ENCODE results near the gene FER.

DNA sequence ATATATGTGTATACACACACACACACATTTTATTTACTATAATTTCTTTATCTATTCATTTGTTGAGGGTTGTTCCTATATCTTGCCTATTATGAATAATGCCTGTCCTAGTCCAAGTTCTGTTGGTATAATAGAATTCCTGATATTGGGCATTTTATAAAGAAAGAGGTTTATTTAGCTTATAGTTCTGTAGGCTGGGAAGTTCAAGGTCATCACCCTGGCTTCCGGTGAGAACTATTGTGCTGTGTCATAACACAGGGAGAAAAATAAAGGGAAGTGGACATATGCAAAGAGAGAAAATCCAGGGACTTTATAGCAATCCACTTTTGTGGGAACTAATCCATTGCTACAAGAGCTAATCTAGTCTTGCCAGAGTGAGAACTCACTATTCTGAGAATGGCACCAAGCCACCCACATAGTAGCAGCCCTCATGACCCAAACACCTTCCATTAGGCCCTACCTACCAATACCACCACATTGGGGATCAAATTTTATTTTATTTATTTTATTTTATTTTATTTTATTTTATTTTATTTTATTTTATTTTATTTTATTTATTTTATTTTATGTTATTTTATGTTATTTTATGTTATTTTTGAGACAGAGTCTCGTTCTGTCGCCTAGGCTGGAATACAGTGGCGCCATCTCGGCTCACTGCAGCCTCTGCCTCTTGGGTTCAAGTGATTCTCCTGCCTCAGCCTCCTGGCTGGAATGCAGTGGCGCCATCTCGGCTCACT lies 74.7 kb downstream of the FER start:
- TF ChIP-seq POLR2AphosphoS5 (IDR thresholded peaks at IDR 0.05; ENCODE audit: low read depth) (no peak), CTCF (IDR thresholded peaks at IDR 0.05; ENCODE audit: insufficient read depth, low read length) (no peak), GABPA (IDR thresholded peaks at IDR 0.05; ENCODE audit: low read depth) (no peak), REST (IDR thresholded peaks at IDR 0.05; ENCODE audit: insufficient replicate concordance, low read depth) (no peak), SPI1 (IDR thresholded peaks at IDR 0.05; ENCODE audit: borderline replicate concordance, low read depth) (no peak)

All from HL-60 (cell line).